ENCODE measurements around the gene SLC46A1.

Gene SLC46A1

DNA sequence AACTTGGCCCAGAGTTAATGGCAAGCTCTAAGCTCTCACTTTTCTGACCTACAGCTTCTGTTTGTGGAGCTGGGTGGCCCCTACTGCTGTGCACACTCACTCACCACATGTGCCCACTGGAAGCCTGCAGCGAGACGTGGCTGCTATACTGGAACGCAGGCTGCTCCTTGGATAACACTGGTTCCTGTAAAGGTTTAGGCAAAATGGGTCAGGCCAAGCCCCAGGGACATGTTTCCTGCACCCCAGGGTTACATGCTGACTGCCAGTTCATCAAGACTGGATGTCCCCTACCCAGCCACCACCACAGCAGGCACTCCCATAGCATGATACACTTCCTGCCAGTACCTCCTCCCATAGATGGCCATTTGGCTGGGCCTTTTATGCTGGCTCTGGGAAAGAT is 57.0 kb downstream of the SLC46A1 start:
- no peak for FAIRE-seq

DNA sequence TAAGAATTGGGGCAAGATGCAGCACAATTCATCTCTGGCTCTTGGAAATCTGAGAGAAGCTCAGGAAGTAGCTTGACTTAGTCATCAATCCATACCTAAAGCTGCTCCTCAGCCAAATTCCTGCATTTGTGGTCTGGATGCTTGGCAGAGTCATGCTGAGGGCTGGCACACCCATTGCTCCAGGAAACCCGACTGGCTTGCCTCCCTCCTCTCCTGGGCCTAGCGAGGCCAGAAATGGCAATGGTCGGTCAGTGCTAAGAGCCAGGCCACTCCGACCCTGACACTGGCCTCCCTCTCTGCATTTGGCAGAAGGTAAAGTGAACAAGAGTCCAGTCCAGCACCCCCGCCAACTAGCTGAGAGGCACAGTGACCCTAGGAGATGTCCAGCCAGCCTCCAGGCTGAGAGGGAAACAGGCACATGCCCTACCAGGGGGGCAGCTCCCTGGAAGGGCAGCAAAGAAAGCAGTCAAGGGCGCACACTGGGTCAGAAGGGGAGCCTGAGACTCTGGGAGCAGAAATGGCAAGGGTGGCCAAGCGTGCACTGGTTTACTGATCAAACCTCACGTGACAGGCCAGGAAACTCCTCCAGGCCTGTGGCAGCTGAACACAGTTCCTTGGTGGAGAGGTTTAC is 58.6 kb downstream of the SLC46A1 start:
- FAIRE-seq: no peak

DNA sequence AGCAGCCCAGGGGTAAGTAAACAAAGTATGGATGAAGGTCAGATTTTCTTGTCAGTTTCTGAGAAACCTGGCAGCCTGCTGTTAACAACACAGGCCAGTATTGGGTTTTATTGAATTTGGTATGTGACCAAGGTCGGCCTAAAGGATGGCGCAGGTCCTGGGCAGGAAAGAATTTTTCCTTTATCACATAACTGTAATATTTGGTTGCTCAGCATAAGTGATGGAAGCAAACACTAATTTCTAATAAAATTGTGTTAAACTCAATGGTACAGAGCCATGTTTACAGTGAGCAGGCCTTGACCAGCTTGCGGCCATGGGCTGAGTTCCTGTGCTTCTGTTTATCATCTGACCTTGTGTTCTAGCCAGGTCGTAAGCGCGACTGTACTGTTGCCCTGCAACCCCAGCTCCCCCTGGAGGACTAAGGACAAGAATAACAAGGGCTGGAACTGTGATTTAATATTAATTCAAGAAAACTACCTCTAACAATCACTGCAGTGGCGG is 59.2 kb downstream of the SLC46A1 start:
- no peak for FAIRE-seq

DNA sequence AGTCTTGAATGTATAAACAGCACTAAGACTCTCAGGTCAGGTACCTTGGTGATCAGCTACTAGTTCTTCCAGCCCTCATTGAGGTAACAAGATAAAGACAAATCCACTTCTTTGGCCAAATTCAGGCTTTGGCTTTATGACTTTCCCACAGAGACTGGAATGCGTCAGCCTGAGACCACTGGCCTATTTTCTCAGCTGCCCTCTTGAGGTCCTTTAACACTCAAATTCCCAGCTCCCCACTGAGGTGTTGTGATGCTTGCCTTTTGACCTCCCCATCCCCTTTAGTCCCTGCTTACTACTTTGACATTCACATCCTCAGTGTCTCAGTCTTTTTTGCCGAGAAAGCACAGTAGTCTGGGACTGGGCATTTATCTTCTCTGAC is 59.8 kb downstream of the SLC46A1 start:
- no peak for FAIRE-seq

DNA sequence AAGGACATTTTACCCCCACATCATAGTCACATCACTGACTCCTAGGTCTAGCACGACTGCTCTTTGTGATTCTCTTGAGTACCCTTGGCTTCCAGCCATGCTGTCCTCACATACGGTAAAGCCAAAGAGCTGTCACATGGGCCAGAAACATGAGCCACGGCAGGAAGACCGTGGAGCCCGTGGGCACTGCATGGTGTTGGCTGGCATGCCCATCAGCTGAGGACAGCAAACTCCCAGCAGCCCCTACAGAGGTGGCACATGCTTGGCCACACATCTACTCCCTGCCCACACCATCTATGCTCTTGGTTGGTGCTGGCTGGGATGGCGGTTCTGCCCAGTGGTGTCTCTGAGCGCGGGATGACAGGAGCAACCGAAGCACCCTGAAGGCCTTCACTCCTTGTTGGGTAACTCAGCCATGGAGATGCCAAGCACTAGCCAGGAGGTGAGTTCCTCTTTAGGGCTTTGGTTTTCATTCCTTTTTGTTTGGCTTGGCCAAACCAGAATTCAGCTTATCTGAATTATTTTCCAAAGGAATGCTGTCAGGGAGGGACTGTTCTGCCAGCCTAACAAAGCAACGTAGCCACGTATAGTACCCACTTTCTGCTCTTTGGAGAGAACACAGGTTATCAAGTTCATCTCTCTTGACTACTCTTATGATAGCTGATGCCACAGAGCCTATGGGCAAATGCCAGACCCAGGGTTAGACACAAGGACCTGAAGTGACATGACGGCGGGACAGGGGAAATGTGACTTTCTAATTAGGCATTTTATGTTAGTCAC is 60.4 kb downstream of the SLC46A1 start:
- no peak for FAIRE-seq
